WTC11 (cell line): ENCODE results near the gene RITA1. TPM values are rescaled to one million over a fixed set of nuclear protein-coding genes. Genes with fewer than 3 reads are reported as not detected.

Source experiments
- ATAC-seq: fragments of 200-7000 bp; cut with Tn5 transposase; 2 replicates; pipeline ENCODE4 v1.10.0; 2021; ENCODE audit warnings: mild to moderate bottlenecking, moderate library complexity
- CTCF ChIA-PET: fragments of 300-600 bp; sonication (Branson Sonifier 250); formaldehyde crosslinking; loops from one replicate; lab custom pipeline; 2021; ENCODE audit warnings: antibody characterized with exemption; lab: Charles Lee
- POLR2A ChIA-PET: fragments of 350-600 bp; sonication (Branson Sonifier 250); formaldehyde crosslinking; loops from one replicate; lab custom pipeline; 2021; ENCODE audit warnings: antibody characterized with exemption; lab: Charles Lee
- DNase-seq: peaks from one replicate; pipeline ENCODE4 v3.0.0; 2021; ENCODE audit warnings: low spot score
- H3K27ac Mint-ChIP-seq: 2 replicates; pipeline ENCODE4 v1.8.0; 2021; ENCODE audit warnings: mixed read lengths
- H3K27me3 Mint-ChIP-seq: 2 replicates; pipeline ENCODE4 v1.8.0; 2021; ENCODE audit warnings: low read depth, mild to moderate bottlenecking, moderate library complexity, mixed read lengths
- H3K36me3 Mint-ChIP-seq: 2 replicates; pipeline ENCODE4 v1.8.0; 2021; ENCODE audit warnings: mixed read lengths
- H3K4me1 Mint-ChIP-seq: 2 replicates; pipeline ENCODE4 v1.8.0; 2022; ENCODE audit warnings: mixed read lengths
- H3K4me3 Mint-ChIP-seq: 2 replicates; pipeline ENCODE4 v1.8.0; 2021; ENCODE audit warnings: mild to moderate bottlenecking, moderate library complexity, mixed read lengths
- H3K9me3 Mint-ChIP-seq: 2 replicates; pipeline ENCODE4 v1.8.0; 2021; ENCODE audit warnings: mixed read lengths
- ATF1 ChIP-seq: sonication (generic); formaldehyde crosslinking; IDR thresholded peaks from 2 replicates; pipeline ENCODE4 v1.8.1; 2023; ENCODE audit warnings: mild to moderate bottlenecking, moderate library complexity, missing genetic modification reagents
- CREM ChIP-seq: sonication (generic); formaldehyde crosslinking; IDR thresholded peaks from 2 replicates; pipeline ENCODE4 v1.8.1; 2022; ENCODE audit warnings: mild to moderate bottlenecking, missing genetic modification reagents, moderate library complexity
- EMX1 ChIP-seq: fragments of 250-450 bp; sonication (Bioruptor Pico); IDR thresholded peaks from 2 replicates; pipeline ENCODE4 v1.8.0; 2021; ENCODE audit warnings: mild to moderate bottlenecking
- ESRRA ChIP-seq: sonication (generic); formaldehyde crosslinking; IDR thresholded peaks from 2 replicates; pipeline ENCODE4 v1.8.1; 2022; ENCODE audit warnings: mild to moderate bottlenecking, missing genetic modification reagents, borderline replicate concordance
- HMGA2 ChIP-seq: fragments of 250-450 bp; sonication (Bioruptor Pico); IDR thresholded peaks from 2 replicates; pipeline ENCODE4 v1.4.0; 2021; ENCODE audit warnings: mild to moderate bottlenecking, moderate library complexity
- KAT7 ChIP-seq: sonication (generic); formaldehyde crosslinking; IDR thresholded peaks from 2 replicates; pipeline ENCODE4 v1.8.1; 2023; ENCODE audit warnings: missing genetic modification reagents, mild to moderate bottlenecking, borderline replicate concordance
- MYBL2 ChIP-seq: sonication (generic); formaldehyde crosslinking; IDR thresholded peaks from 2 replicates; pipeline ENCODE4 v1.8.1; 2023; ENCODE audit warnings: mild to moderate bottlenecking, moderate library complexity, missing genetic modification reagents
- NFATC4 ChIP-seq: fragments of 250-450 bp; sonication (Bioruptor Pico); IDR thresholded peaks from 2 replicates; pipeline ENCODE4 v1.9.0; 2021; ENCODE audit warnings: mild to moderate bottlenecking
- PRRX2 ChIP-seq: fragments of 250-450 bp; sonication (Bioruptor Pico); IDR thresholded peaks from 2 replicates; pipeline ENCODE4 v1.8.0; 2021; ENCODE audit warnings: mild to moderate bottlenecking
- SOX15 ChIP-seq: fragments of 250-450 bp; sonication (Bioruptor Pico); IDR thresholded peaks from 2 replicates; pipeline ENCODE4 v1.9.0; 2021; ENCODE audit warnings: mild to moderate bottlenecking
- SP1 ChIP-seq: sonication (generic); formaldehyde crosslinking; conservative IDR thresholded peaks from 2 replicates; pipeline ENCODE4 v1.8.1; 2022; ENCODE audit warnings: missing genetic modification reagents
- TEAD1 ChIP-seq: sonication (generic); formaldehyde crosslinking; IDR thresholded peaks from 2 replicates; pipeline ENCODE4 v1.8.0; 2022; ENCODE audit warnings: mild to moderate bottlenecking, missing genetic modification reagents
- ZNF219 ChIP-seq: sonication (generic); formaldehyde crosslinking; IDR thresholded peaks from 2 replicates; pipeline ENCODE4 v1.8.0; 2023; ENCODE audit warnings: missing genetic modification reagents, mild to moderate bottlenecking, borderline replicate concordance
- ZNF232 ChIP-seq: sonication (generic); formaldehyde crosslinking; IDR thresholded peaks from 2 replicates; pipeline ENCODE4 v1.8.0; 2022; ENCODE audit warnings: mild to moderate bottlenecking, missing genetic modification reagents
- ZNF317 ChIP-seq: sonication (generic); formaldehyde crosslinking; IDR thresholded peaks from 2 replicates; pipeline ENCODE4 v1.8.1; 2023; ENCODE audit warnings: low read depth, mild to moderate bottlenecking, moderate library complexity, missing genetic modification reagents, borderline replicate concordance
- ZNF396 ChIP-seq: fragments of 250-450 bp; sonication (Bioruptor Pico); IDR thresholded peaks from 2 replicates; pipeline ENCODE4 v1.8.0; 2021; ENCODE audit warnings: mild to moderate bottlenecking, moderate library complexity, borderline replicate concordance
- ZNF416 ChIP-seq: fragments of 250-450 bp; sonication (Bioruptor Pico); IDR thresholded peaks from 2 replicates; pipeline ENCODE4 v1.9.0; 2021; ENCODE audit warnings: mild to moderate bottlenecking, inconsistent platforms
- total RNA-seq: library from RNA; stranded (reverse); gene quantifications from 3 replicates; pipeline ENCODE4 v1.2.3, GENCODE V29; 2021
- TF ChIP-seq, protein P1 (sequence below): sonication (generic); formaldehyde crosslinking; IDR thresholded peaks from 2 replicates; pipeline ENCODE4 v1.8.0; 2022; ENCODE audit warnings: missing genetic modification reagents
- TF ChIP-seq, protein P2 (sequence below): sonication (generic); formaldehyde crosslinking; IDR thresholded peaks from 2 replicates; pipeline ENCODE4 v1.8.1; 2022; ENCODE audit warnings: mild to moderate bottlenecking, moderate library complexity, missing genetic modification reagents
- TF ChIP-seq, protein P3 (sequence below): sonication (generic); formaldehyde crosslinking; IDR thresholded peaks from 2 replicates; pipeline ENCODE4 v1.8.1; 2023; ENCODE audit warnings: mild to moderate bottlenecking, missing genetic modification reagents
- TF ChIP-seq, protein P4 (sequence below): sonication (generic); formaldehyde crosslinking; IDR thresholded peaks from 2 replicates; pipeline ENCODE4 v1.8.1; 2022; ENCODE audit warnings: low read depth, missing genetic modification reagents, borderline replicate concordance
- TF ChIP-seq, protein P5 (sequence below): sonication (generic); formaldehyde crosslinking; IDR thresholded peaks from 2 replicates; pipeline ENCODE4 v1.8.0; 2023; ENCODE audit warnings: missing genetic modification reagents, mild to moderate bottlenecking, borderline replicate concordance
- TF ChIP-seq, protein P6 (sequence below): sonication (generic); formaldehyde crosslinking; IDR thresholded peaks from 2 replicates; pipeline ENCODE4 v1.8.1; 2022; ENCODE audit warnings: mild to moderate bottlenecking, missing genetic modification reagents, moderate library complexity, borderline replicate concordance

Gene RITA1
- total RNA-seq, 1 experiment from 2014 or later: 29.3 TPM

DNA sequence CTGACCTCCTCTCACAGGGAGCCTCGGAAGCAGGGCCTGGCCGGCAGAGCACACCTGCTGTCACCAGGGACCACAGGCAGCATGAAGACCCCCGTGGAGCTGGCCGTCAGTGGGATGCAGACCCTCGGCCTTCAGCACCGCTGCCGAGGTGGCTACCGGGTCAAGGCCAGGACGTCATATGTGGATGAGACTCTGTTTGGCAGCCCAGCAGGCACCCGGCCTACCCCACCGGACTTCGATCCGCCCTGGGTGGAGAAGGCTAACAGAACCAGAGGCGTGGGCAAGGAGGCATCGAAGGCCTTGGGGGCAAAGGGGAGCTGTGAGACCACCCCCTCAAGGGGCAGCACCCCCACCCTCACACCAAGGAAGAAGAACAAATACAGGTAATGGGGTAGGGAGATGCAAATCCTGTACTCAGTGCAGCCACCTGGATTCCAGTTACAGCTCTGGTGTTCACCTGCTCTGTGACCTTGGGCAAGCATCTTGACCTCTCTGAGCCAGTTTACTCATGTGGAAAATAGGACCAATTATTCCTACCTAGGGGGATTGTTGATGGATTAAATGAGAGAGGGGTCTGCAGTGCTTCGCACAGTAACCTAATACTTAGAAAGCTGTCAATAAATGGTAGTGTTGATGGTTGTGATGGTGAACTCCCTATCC is 1.3 kb downstream of the RITA1 start:
- ATAC-seq: no peak
- CTCF ChIA-PET: interaction anchor here (0.6 to 2.8 kb wide), 4 partner anchors 12 to 239 kb away, joined by 3 to 11 read pairs (median 6); partner anchors contain the start of gene RASAL1
- H3K27me3 Mint-ChIP-seq: no peaks in the 10 kb centered on the region
- TF ChIP-seq KAT7: no peak
- TF ChIP-seq NFATC4 (CRISPR knock-in tag): no peak
- TF ChIP-seq ZNF317 (CRISPR knock-in tag): no peak
- TF ChIP-seq, protein P1, sequence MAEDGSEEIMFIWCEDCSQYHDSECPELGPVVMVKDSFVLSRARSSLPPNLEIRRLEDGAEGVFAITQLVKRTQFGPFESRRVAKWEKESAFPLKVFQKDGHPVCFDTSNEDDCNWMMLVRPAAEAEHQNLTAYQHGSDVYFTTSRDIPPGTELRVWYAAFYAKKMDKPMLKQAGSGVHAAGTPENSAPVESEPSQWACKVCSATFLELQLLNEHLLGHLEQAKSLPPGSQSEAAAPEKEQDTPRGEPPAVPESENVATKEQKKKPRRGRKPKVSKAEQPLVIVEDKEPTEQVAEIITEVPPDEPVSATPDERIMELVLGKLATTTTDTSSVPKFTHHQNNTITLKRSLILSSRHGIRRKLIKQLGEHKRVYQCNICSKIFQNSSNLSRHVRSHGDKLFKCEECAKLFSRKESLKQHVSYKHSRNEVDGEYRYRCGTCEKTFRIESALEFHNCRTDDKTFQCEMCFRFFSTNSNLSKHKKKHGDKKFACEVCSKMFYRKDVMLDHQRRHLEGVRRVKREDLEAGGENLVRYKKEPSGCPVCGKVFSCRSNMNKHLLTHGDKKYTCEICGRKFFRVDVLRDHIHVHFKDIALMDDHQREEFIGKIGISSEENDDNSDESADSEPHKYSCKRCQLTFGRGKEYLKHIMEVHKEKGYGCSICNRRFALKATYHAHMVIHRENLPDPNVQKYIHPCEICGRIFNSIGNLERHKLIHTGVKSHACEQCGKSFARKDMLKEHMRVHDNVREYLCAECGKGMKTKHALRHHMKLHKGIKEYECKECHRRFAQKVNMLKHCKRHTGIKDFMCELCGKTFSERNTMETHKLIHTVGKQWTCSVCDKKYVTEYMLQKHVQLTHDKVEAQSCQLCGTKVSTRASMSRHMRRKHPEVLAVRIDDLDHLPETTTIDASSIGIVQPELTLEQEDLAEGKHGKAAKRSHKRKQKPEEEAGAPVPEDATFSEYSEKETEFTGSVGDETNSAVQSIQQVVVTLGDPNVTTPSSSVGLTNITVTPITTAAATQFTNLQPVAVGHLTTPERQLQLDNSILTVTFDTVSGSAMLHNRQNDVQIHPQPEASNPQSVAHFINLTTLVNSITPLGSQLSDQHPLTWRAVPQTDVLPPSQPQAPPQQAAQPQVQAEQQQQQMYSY (CRISPR knock-in tag): no peak
- TF ChIP-seq SP1 (CRISPR knock-in tag): no peak
- TF ChIP-seq ZNF219 (CRISPR knock-in tag): no peak
- TF ChIP-seq HMGA2 (CRISPR knock-in tag): no peak
- TF ChIP-seq, protein P2, sequence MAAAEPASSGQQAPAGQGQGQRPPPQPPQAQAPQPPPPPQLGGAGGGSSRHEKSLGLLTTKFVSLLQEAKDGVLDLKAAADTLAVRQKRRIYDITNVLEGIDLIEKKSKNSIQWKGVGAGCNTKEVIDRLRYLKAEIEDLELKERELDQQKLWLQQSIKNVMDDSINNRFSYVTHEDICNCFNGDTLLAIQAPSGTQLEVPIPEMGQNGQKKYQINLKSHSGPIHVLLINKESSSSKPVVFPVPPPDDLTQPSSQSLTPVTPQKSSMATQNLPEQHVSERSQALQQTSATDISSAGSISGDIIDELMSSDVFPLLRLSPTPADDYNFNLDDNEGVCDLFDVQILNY (CRISPR knock-in tag): no peak
- no peak for TF ChIP-seq ZNF396 (CRISPR knock-in tag)
- TF ChIP-seq MYBL2 (CRISPR knock-in tag): no peak
- TF ChIP-seq ATF1 (CRISPR knock-in tag): no peak
- TF ChIP-seq, protein P3, sequence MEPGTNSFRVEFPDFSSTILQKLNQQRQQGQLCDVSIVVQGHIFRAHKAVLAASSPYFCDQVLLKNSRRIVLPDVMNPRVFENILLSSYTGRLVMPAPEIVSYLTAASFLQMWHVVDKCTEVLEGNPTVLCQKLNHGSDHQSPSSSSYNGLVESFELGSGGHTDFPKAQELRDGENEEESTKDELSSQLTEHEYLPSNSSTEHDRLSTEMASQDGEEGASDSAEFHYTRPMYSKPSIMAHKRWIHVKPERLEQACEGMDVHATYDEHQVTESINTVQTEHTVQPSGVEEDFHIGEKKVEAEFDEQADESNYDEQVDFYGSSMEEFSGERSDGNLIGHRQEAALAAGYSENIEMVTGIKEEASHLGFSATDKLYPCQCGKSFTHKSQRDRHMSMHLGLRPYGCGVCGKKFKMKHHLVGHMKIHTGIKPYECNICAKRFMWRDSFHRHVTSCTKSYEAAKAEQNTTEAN (CRISPR knock-in tag): no peak
- TF ChIP-seq TEAD1 (CRISPR knock-in tag): no peak
- TF ChIP-seq, protein P4, sequence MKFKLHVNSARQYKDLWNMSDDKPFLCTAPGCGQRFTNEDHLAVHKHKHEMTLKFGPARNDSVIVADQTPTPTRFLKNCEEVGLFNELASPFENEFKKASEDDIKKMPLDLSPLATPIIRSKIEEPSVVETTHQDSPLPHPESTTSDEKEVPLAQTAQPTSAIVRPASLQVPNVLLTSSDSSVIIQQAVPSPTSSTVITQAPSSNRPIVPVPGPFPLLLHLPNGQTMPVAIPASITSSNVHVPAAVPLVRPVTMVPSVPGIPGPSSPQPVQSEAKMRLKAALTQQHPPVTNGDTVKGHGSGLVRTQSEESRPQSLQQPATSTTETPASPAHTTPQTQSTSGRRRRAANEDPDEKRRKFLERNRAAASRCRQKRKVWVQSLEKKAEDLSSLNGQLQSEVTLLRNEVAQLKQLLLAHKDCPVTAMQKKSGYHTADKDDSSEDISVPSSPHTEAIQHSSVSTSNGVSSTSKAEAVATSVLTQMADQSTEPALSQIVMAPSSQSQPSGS (CRISPR knock-in tag): no peak
- TF ChIP-seq, all 79 proteins: peak for 0
- peaks cover 19% of the 10 kb centered on the region for H3K4me1 Mint-ChIP-seq
- POLR2A ChIA-PET: interaction anchor here (0.8 kb wide), 1 partner anchor 25 kb away, joined by 3 read pairs; no protein-coding TSS in a partner anchor
- peak overlapping the region; percentile 88 for H3K4me3 Mint-ChIP-seq
- H3K27ac Mint-ChIP-seq: no peak overlapping the region
- peaks cover 28% of the 10 kb centered on the region for H3K36me3 Mint-ChIP-seq
- no peak for DNase-seq
- no peaks in the 10 kb centered on the region for H3K9me3 Mint-ChIP-seq

DNA sequence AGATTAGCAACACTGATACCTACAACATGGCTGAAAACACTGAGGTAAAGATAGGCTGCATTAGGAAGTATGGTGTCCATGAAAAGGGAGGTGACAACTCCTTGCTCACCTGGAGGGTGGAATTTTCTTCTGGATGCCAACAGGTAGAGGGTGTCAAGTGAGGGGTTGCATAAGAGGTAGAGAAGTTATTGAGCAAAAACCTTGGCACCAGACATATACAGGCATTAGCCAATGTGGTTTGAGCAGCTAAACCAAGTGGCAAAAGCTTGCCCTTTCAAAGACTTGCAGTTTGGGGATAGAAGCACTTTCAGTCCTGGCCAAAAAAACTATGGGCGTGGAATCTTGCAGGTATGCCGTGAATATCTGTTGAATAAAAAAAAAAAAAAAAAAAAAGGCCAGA is 3.8 kb downstream of the RITA1 start:
- Mint-ChIP-seq H3K27me3 (no peaks in the 10 kb centered on the region), H3K36me3 (peaks cover 33% of the 10 kb centered on the region), H3K9me3 (no peaks in the 10 kb centered on the region), H3K27ac (peak overlapping the region; percentile 72; the same call in 1 of the 2 replicates), H3K4me3 (no peak overlapping the region), H3K4me1 (peaks cover 19% of the 10 kb centered on the region)
- ChIA-PET POLR2A (interaction anchor here (0.6 to 0.7 kb wide), 2 partner anchors 14 to 484 kb away, joined by 3 to 6 read pairs; no protein-coding TSS in a partner anchor), CTCF (no interaction called here)
- DNase-seq (no peak), ATAC-seq (no peak)
- TF ChIP-seq EMX1 (CRISPR knock-in tag) (no peak), PRRX2 (no peak), ZNF416 (CRISPR knock-in tag) (no peak), SOX15 (no peak), CREM (CRISPR knock-in tag) (no peak), ZNF232 (CRISPR knock-in tag) (no peak), ESRRA (CRISPR knock-in tag) (no peak), ZNF219 (CRISPR knock-in tag) (no peak)
- TF ChIP-seq, protein P5, sequence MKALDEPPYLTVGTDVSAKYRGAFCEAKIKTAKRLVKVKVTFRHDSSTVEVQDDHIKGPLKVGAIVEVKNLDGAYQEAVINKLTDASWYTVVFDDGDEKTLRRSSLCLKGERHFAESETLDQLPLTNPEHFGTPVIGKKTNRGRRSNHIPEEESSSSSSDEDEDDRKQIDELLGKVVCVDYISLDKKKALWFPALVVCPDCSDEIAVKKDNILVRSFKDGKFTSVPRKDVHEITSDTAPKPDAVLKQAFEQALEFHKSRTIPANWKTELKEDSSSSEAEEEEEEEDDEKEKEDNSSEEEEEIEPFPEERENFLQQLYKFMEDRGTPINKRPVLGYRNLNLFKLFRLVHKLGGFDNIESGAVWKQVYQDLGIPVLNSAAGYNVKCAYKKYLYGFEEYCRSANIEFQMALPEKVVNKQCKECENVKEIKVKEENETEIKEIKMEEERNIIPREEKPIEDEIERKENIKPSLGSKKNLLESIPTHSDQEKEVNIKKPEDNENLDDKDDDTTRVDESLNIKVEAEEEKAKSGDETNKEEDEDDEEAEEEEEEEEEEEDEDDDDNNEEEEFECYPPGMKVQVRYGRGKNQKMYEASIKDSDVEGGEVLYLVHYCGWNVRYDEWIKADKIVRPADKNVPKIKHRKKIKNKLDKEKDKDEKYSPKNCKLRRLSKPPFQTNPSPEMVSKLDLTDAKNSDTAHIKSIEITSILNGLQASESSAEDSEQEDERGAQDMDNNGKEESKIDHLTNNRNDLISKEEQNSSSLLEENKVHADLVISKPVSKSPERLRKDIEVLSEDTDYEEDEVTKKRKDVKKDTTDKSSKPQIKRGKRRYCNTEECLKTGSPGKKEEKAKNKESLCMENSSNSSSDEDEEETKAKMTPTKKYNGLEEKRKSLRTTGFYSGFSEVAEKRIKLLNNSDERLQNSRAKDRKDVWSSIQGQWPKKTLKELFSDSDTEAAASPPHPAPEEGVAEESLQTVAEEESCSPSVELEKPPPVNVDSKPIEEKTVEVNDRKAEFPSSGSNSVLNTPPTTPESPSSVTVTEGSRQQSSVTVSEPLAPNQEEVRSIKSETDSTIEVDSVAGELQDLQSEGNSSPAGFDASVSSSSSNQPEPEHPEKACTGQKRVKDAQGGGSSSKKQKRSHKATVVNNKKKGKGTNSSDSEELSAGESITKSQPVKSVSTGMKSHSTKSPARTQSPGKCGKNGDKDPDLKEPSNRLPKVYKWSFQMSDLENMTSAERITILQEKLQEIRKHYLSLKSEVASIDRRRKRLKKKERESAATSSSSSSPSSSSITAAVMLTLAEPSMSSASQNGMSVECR: no peak
- TF ChIP-seq, protein P6, sequence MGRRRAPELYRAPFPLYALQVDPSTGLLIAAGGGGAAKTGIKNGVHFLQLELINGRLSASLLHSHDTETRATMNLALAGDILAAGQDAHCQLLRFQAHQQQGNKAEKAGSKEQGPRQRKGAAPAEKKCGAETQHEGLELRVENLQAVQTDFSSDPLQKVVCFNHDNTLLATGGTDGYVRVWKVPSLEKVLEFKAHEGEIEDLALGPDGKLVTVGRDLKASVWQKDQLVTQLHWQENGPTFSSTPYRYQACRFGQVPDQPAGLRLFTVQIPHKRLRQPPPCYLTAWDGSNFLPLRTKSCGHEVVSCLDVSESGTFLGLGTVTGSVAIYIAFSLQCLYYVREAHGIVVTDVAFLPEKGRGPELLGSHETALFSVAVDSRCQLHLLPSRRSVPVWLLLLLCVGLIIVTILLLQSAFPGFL (CRISPR knock-in tag): no peak
